Measurements from ENCODE around the gene GNAI2. TPM values are rescaled to one million over a fixed set of nuclear protein-coding genes. Genes with fewer than 3 reads are reported as not detected.

Gene GNAI2
- total and polyA plus RNA-seq, 2 donors (not counting 3 experiments of a cell fraction or from before 2014, with no cell fraction given), result 767 to 1,875 TPM

GRCh38 chr3:50213373-50213772, 22.6 kb upstream of the GNAI2 start:
- no peaks in the 10 kb centered on the region for H4K20me1 ChIP-seq (replicated peaks; ENCODE audit: control insufficient read depth, extremely low read depth, insufficient read depth, low read length)
- no peaks in the 10 kb centered on the region for H3K27me3 ChIP-seq (ENCODE audit: control insufficient read depth in 2 of 2, insufficient read depth in 2 of 2, low read length in 2 of 2)
- dilution Hi-C loops (cut with MboI; ENCODE audit: extremely low pct_ligation_motif_present, low sequenced_read_pairs) (no loop called here), intact Hi-C loops (cut with micrococcal nuclease) (no loop called here)
- H3K36me3 ChIP-seq (ENCODE audit: control insufficient read depth in 2 of 2, extremely low read depth in 1 of 2, insufficient read depth in 2 of 2, low read length in 2 of 2), result no peaks in the 10 kb centered on the region
- DNase-seq (ENCODE audit: low read depth, low spot score), result no peak
- H3K79me2 ChIP-seq (ENCODE audit: control insufficient read depth, insufficient read depth, low read length), result no peaks in the 10 kb centered on the region
- H3K4me2 ChIP-seq (ENCODE audit: insufficient read depth, low read length), result no peak overlapping the region
- ChIA-PET POLR2A (interaction anchor here (0.6 kb wide), 1 partner anchor 67 kb away, joined by 7 read pairs; no protein-coding TSS in a partner anchor), CTCF (no interaction called here)
- H2AFZ ChIP-seq (ENCODE audit: low read depth, low read length), result no peak overlapping the region
- no peak for FAIRE-seq
- H3K4me3 ChIP-seq (replicated peaks in 1 of 3; ENCODE audit: insufficient read depth in 1 of 3, low read depth in 1 of 3, low read length in 3 of 3), result no peak overlapping the region
- no peaks in the 10 kb centered on the region for H3K9me1 ChIP-seq (replicated peaks; ENCODE audit: control insufficient read depth, extremely low read depth, insufficient read depth, low read length)
- H3K4me1 ChIP-seq (ENCODE audit: control insufficient read depth, extremely low read depth, insufficient read depth, low read length), result no peaks in the 10 kb centered on the region
- no TSS peak for BruUV-seq (replicated peaks)
- no peak overlapping the region for H3K27ac ChIP-seq (ENCODE audit: insufficient read depth, low read depth, low read length)
- no peak for TF ChIP-seq FOS (IDR thresholded peaks at IDR 0.05; ENCODE audit: borderline replicate concordance, insufficient read depth, low read length)
- TF ChIP-seq JUN (IDR thresholded peaks at IDR 0.05; ENCODE audit: borderline replicate concordance, insufficient read depth, insufficient read length, low read depth), result no peak
- TF ChIP-seq GATA2 (IDR thresholded peaks at IDR 0.05; ENCODE audit: insufficient read depth, insufficient read length, low read depth, low read length), result no peak
- TF ChIP-seq POLR2A (IDR thresholded peaks at IDR 0.05; ENCODE audit: low read depth, low read length), result no peak
- no peak for TF ChIP-seq MYC (IDR thresholded peaks at IDR 0.05; ENCODE audit: low read depth, low read length)
- no peak for TF ChIP-seq POLR2AphosphoS5 (IDR thresholded peaks at IDR 0.05; ENCODE audit: insufficient read depth, low read depth, low read length)
- TF ChIP-seq EZH2 (IDR thresholded peaks at IDR 0.05; ENCODE audit: borderline replicate concordance, low read depth, low read length, severe bottlenecking), result no peak
- TF ChIP-seq MAX (IDR thresholded peaks at IDR 0.05; ENCODE audit: insufficient read depth, insufficient read length), result no peak
- no peak for TF ChIP-seq CTCF (IDR thresholded peaks at IDR 0.05; ENCODE audit: extremely low read depth in 1 of 2, insufficient read depth in 1 of 2, low read depth in 1 of 2, low read length in 2 of 2)
- H3K9ac ChIP-seq (replicated peaks; ENCODE audit: extremely low read depth, insufficient read depth, low read length), result no peak overlapping the region
- no peaks in the 10 kb centered on the region for H3K9me3 ChIP-seq (replicated peaks; ENCODE audit: control insufficient read depth, insufficient read depth, low read length)

Measured in endothelial cell of umbilical vein (primary cell).